Hepatocyte (in vitro differentiated cells): ENCODE measurements around the gene MAP4K5. TPM values are rescaled to one million over a fixed set of nuclear protein-coding genes. Genes with fewer than 3 reads are reported as not detected.
A peak's percentile ranks its signal among the peaks of the same experiment; 100 is the strongest.

ENCODE experiments used
- DNase-seq: peaks from one replicate; pipeline ENCODE4 v3.0.0-alpha.2; 2016; ENCODE audit warnings: low spot score
- H2AFZ ChIP-seq: fragments of 200-600 bp; sonication (generic); 2 replicates; pipeline ENCODE4 v1.6.0; 2016; ENCODE audit warnings: antibody characterized with exemption, mild to moderate bottlenecking
- H3K27ac ChIP-seq: fragments of 200-600 bp; sonication (generic); 2 replicates; pipeline ENCODE4 v1.5.1; 2016; ENCODE audit warnings: mild to moderate bottlenecking
- H3K27me3 ChIP-seq: fragments of 200-600 bp; sonication (generic); 2 replicates; pipeline ENCODE4 v1.6.1; 2016
- H3K36me3 ChIP-seq: fragments of 200-600 bp; sonication (generic); replicated peaks from 2 replicates; pipeline ENCODE4 v1.5.1; 2016; ENCODE audit warnings: low read depth; ENCODE audit not compliant: insufficient read depth
- H3K4me1 ChIP-seq: fragments of 200-600 bp; sonication (generic); 2 replicates; pipeline ENCODE4 v1.5.1; 2016; ENCODE audit warnings: mild to moderate bottlenecking, moderate library complexity; ENCODE audit not compliant: insufficient read depth
- H3K4me2 ChIP-seq: fragments of 200-600 bp; sonication (generic); 2 replicates; pipeline ENCODE4 v1.6.0; 2016
- H3K4me3 ChIP-seq: fragments of 200-600 bp; sonication (generic); 2 replicates; pipeline ENCODE4 v1.5.1; 2016; ENCODE audit warnings: mild to moderate bottlenecking
- H3K79me2 ChIP-seq: fragments of 200-600 bp; sonication (generic); 2 replicates; pipeline ENCODE4 v1.6.0; 2017; ENCODE audit warnings: mild to moderate bottlenecking
- H3K9me2 ChIP-seq: fragments of 200-600 bp; sonication (generic); replicated peaks from 2 replicates; pipeline ENCODE4 v1.6.0; 2017; ENCODE audit warnings: mild to moderate bottlenecking; ENCODE audit not compliant: insufficient read depth
- H3K9me3 ChIP-seq: fragments of 200-600 bp; sonication (generic); 2 replicates; pipeline ENCODE4 v1.5.1; 2016; ENCODE audit warnings: low read depth, mild to moderate bottlenecking
- H4K20me1 ChIP-seq: fragments of 200-600 bp; sonication (generic); 2 replicates; pipeline ENCODE4 v1.6.0; 2016; ENCODE audit warnings: mild to moderate bottlenecking; ENCODE audit not compliant: insufficient read depth, poor library complexity, severe bottlenecking
- CTCF ChIP-seq: fragments of 200-600 bp; sonication (generic); IDR thresholded peaks from 2 replicates; pipeline ENCODE4 v1.5.1; 2016; ENCODE audit warnings: antibody characterized with exemption, mild to moderate bottlenecking; ENCODE audit not compliant: poor library complexity
- EZH2 ChIP-seq: fragments of 200-600 bp; sonication (generic); IDR thresholded peaks from 2 replicates; pipeline ENCODE4 v1.6.1; 2016; ENCODE audit warnings: antibody characterized with exemption, mild to moderate bottlenecking, borderline replicate concordance
- EZH2phosphoT487 ChIP-seq: fragments of 200-600 bp; sonication (generic); IDR thresholded peaks from one replicate; pipeline ENCODE4 v1.6.1; 2018; ENCODE audit warnings: antibody characterized with exemption, mild to moderate bottlenecking, low read depth, moderate library complexity; ENCODE audit not compliant: unreplicated experiment, severe bottlenecking
- WGBS: methylation state at CpG from one replicate; pipeline ENCODE4 v1.1.6; 2016; ENCODE audit warnings: low lambda C conversion rate; ENCODE audit errors: missing lambda C conversion rate; 5-methylcytosine and 5-hydroxymethylcytosine counted together
- polyA plus RNA-seq: library from polyadenylated mRNA; unstranded; fragments of >200 nt; fragmentation: Nextera tagmentation; extraction: Ambion mirVana; gene quantifications from 2 replicates; pipeline ENCODE4 v1.2.1, GENCODE V29; 2016
- total RNA-seq: library from RNA; depleted of rRNA; stranded (reverse); fragments of >200 nt; gene quantifications from 2 replicates; pipeline ENCODE4 v1.2.3, GENCODE V29; 2014

The MAP4K5 gene
- total and polyA plus RNA-seq, 2 experiments from 2014 or later, result 41.0 to 98.6 TPM

GRCh38 chr14:50479041-50479440 is 53.3 kb downstream of the MAP4K5 start:
- Histone ChIP-seq H3K79me2 (no peaks in the 10 kb centered on the region), H3K4me2 (no peak overlapping the region), H3K9me3 (peaks cover 4% of the 10 kb centered on the region), H2AFZ (no peak overlapping the region), H3K9me2 (no peaks in the 10 kb centered on the region), H3K4me1 (no peaks in the 10 kb centered on the region), H3K4me3 (no peak overlapping the region), H3K36me3 (no peaks in the 10 kb centered on the region), H4K20me1 (no peaks in the 10 kb centered on the region), H3K27me3 (no peaks in the 10 kb centered on the region), H3K27ac (no peak overlapping the region)
- no peak for TF ChIP-seq EZH2
- no peak for TF ChIP-seq CTCF
- no peak for TF ChIP-seq EZH2phosphoT487
- 98% methylated on average over 2 of the region's 2 CpGs for WGBS
- DNase-seq, result no peak

GRCh38 chr14:50477760-50478159 is 54.6 kb downstream of the MAP4K5 start:
- WGBS, result 100% methylated on average over 2 of the region's 2 CpGs
- Histone ChIP-seq H3K9me3 (peaks cover 13% of the 10 kb centered on the region), H2AFZ (no peak overlapping the region), H3K4me1 (no peaks in the 10 kb centered on the region), H3K4me2 (no peak overlapping the region), H3K36me3 (no peaks in the 10 kb centered on the region), H3K27ac (no peak overlapping the region), H3K27me3 (no peaks in the 10 kb centered on the region), H4K20me1 (no peaks in the 10 kb centered on the region), H3K9me2 (no peaks in the 10 kb centered on the region), H3K4me3 (no peak overlapping the region), H3K79me2 (no peaks in the 10 kb centered on the region)
- TF ChIP-seq CTCF, result no peak
- TF ChIP-seq EZH2phosphoT487, result no peak
- TF ChIP-seq EZH2, result no peak
- no peak for DNase-seq

GRCh38 chr14:50476134-50476533 is 56.2 kb downstream of the MAP4K5 start:
- Histone ChIP-seq H3K36me3 (no peaks in the 10 kb centered on the region), H3K4me1 (no peaks in the 10 kb centered on the region), H3K9me3 (peaks cover 24% of the 10 kb centered on the region), H3K79me2 (no peaks in the 10 kb centered on the region), H3K27ac (no peak overlapping the region), H3K27me3 (no peaks in the 10 kb centered on the region), H2AFZ (no peak overlapping the region), H3K9me2 (no peaks in the 10 kb centered on the region), H3K4me2 (no peak overlapping the region), H4K20me1 (no peaks in the 10 kb centered on the region), H3K4me3 (no peak overlapping the region)
- WGBS, result 95% methylated on average over 1 of the region's 1 CpG
- no peak for DNase-seq
- TF ChIP-seq CTCF, result no peak
- no peak for TF ChIP-seq EZH2phosphoT487
- TF ChIP-seq EZH2, result no peak

GRCh38 chr14:50475460-50475859 is 56.9 kb downstream of the MAP4K5 start:
- TF ChIP-seq EZH2phosphoT487 (no peak), EZH2 (no peak), CTCF (no peak)
- DNase-seq, result peak; percentile 16
- H3K9me3 ChIP-seq, result peaks cover 29% of the 10 kb centered on the region
- no peak overlapping the region for H3K27ac ChIP-seq
- no peaks in the 10 kb centered on the region for H3K9me2 ChIP-seq
- H2AFZ ChIP-seq, result no peak overlapping the region
- WGBS, result 41% methylated on average over 1 of the region's 1 CpG
- no peaks in the 10 kb centered on the region for H3K36me3 ChIP-seq
- no peak overlapping the region for H3K4me3 ChIP-seq
- no peak overlapping the region for H3K4me2 ChIP-seq
- no peaks in the 10 kb centered on the region for H3K27me3 ChIP-seq
- H3K79me2 ChIP-seq, result no peaks in the 10 kb centered on the region
- H3K4me1 ChIP-seq, result no peaks in the 10 kb centered on the region
- H4K20me1 ChIP-seq, result no peaks in the 10 kb centered on the region
